HEK293 (cell line): Measurements from ENCODE around the gene INA.

Source experiments
- HOXC10 ChIP-seq: sonication (generic); formaldehyde crosslinking; IDR thresholded peaks from 2 replicates; pipeline ENCODE4 v1.8.1; 2023; ENCODE audit warnings: mild to moderate bottlenecking, missing genetic modification reagents
- ZFP69B ChIP-seq: fragments of 450-650 bp; formaldehyde crosslinking; IDR thresholded peaks from 2 replicates; pipeline ENCODE4 v1.5.1; 2016; ENCODE audit warnings: missing biosample characterization, missing genetic modification characterization
- ZNF433 ChIP-seq: fragments of 450-650 bp; formaldehyde crosslinking; IDR thresholded peaks from 2 replicates; pipeline ENCODE4 v1.5.1; 2016; ENCODE audit warnings: missing biosample characterization, missing genetic modification characterization, low read depth
- TF ChIP-seq, protein P1 (sequence below): fragments of 450-650 bp; formaldehyde crosslinking; IDR thresholded peaks from 2 replicates; pipeline ENCODE4 v1.5.1; 2016; ENCODE audit warnings: missing biosample characterization, missing genetic modification characterization

DNA sequence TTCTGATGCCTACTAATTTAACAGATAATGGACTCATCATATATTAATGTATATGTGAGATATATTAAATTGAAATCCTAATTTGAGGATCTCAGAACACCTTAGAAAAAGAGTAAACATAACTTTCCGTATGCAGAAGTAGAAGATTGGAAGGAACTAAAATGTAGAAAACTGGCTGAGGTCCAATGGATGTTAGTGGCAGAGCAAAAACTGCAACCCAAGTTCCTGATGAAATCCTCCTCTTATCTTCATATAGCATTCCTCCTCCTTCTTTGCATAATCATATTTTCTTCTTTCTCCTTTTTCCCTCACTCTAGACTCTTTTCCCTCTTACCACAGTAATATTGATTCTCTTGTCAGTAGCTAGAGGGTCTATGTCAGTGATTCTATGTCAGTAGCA lies 6.0 kb downstream of the INA start:
- TF ChIP-seq ZNF433 (tag by site-specific recombination) (no peak), ZFP69B (tag by site-specific recombination) (no peak), HOXC10 (CRISPR knock-in tag) (no peak)
- TF ChIP-seq, protein P1, sequence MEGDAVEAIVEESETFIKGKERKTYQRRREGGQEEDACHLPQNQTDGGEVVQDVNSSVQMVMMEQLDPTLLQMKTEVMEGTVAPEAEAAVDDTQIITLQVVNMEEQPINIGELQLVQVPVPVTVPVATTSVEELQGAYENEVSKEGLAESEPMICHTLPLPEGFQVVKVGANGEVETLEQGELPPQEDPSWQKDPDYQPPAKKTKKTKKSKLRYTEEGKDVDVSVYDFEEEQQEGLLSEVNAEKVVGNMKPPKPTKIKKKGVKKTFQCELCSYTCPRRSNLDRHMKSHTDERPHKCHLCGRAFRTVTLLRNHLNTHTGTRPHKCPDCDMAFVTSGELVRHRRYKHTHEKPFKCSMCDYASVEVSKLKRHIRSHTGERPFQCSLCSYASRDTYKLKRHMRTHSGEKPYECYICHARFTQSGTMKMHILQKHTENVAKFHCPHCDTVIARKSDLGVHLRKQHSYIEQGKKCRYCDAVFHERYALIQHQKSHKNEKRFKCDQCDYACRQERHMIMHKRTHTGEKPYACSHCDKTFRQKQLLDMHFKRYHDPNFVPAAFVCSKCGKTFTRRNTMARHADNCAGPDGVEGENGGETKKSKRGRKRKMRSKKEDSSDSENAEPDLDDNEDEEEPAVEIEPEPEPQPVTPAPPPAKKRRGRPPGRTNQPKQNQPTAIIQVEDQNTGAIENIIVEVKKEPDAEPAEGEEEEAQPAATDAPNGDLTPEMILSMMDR (tag by site-specific recombination) = no peak
